Tibial nerve (tissue), 4 donors: ENCODE measurements around the gene ARHGEF4.

Experiments
- CTCF ChIP-seq, 5 experiments: fragments of 200-600 bp in 3 of 5; fragments of 450-650 bp in 2 of 5; sonication (generic) in 3 of 5; IDR thresholded peaks; one replicate each; pipeline ENCODE4 v1.5.1; 2016 to 2019; ENCODE audit warnings: antibody characterized with exemption in 5 of 5, mild to moderate bottlenecking in 3 of 5, moderate library complexity in 2 of 5
- EP300 ChIP-seq, 2 donors: sonication (generic); formaldehyde crosslinking; IDR thresholded peaks; one replicate each; pipeline ENCODE4 v1.6.1; 2017; ENCODE audit warnings: antibody characterized with exemption in 2 of 2, mild to moderate bottlenecking in 1 of 2

- no peak for TF ChIP-seq CTCF (IDR thresholded peaks at IDR 0.05)
- TF ChIP-seq EP300 (IDR thresholded peaks at IDR 0.05), result no peak
These were observed 74.8 kb downstream of the ARHGEF4 start for GRCh38 chr2:130911482-130911881.
